Gastroesophageal sphincter (tissue), 3 donors: Measurements from ENCODE around the gene ZNF727.

Experiments
- POLR2A ChIP-seq, 2 donors: fragments of 450-650 bp; IDR thresholded peaks; one replicate each; pipeline ENCODE4 v1.6.1; 2017; ENCODE audit warnings: antibody characterized with exemption in 2 of 2, mild to moderate bottlenecking in 2 of 2, moderate library complexity in 1 of 2
- TF ChIP-seq, protein P1 (sequence below), 4 experiments: fragments of 200-600 bp in 2 of 4; fragments of 450-650 bp in 2 of 4; sonication (generic) in 1 of 4; IDR thresholded peaks; one replicate each; pipeline ENCODE4 v1.5.1; 2017 to 2019; ENCODE audit warnings: antibody characterized with exemption in 4 of 4, mild to moderate bottlenecking in 2 of 4, moderate library complexity in 2 of 4

GRCh38 chr7:64046041-64046389, 781 bp downstream of the ZNF727 start:
- TF ChIP-seq, protein P1, sequence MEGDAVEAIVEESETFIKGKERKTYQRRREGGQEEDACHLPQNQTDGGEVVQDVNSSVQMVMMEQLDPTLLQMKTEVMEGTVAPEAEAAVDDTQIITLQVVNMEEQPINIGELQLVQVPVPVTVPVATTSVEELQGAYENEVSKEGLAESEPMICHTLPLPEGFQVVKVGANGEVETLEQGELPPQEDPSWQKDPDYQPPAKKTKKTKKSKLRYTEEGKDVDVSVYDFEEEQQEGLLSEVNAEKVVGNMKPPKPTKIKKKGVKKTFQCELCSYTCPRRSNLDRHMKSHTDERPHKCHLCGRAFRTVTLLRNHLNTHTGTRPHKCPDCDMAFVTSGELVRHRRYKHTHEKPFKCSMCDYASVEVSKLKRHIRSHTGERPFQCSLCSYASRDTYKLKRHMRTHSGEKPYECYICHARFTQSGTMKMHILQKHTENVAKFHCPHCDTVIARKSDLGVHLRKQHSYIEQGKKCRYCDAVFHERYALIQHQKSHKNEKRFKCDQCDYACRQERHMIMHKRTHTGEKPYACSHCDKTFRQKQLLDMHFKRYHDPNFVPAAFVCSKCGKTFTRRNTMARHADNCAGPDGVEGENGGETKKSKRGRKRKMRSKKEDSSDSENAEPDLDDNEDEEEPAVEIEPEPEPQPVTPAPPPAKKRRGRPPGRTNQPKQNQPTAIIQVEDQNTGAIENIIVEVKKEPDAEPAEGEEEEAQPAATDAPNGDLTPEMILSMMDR (IDR thresholded peaks at IDR 0.05) = no peak
- TF ChIP-seq POLR2A (IDR thresholded peaks at IDR 0.05) = no peak
